Lower lobe of right lung (tissue), 2 donors: ENCODE measurements around the gene PTPA. TPM values are rescaled to one million over a fixed set of nuclear protein-coding genes. Genes with fewer than 3 reads are reported as not detected.

Source experiments
- ATAC-seq, 2 donors: fragments of 200-7000 bp; cut with Tn5 transposase; one replicate each; pipeline ENCODE4 v1.9.1; 2020 to 2022; ENCODE audit warnings: mild to moderate bottlenecking in 2 of 2, moderate library complexity in 2 of 2
- DNase-seq: peaks from one replicate; pipeline ENCODE4 v3.0.0-alpha.2; 2020
- H3K27ac ChIP-seq: fragments of 200-600 bp; one replicate; pipeline ENCODE4 v1.8.0; 2022
- H3K27me3 ChIP-seq: fragments of 200-600 bp; one replicate; pipeline ENCODE4 v1.8.0; 2022; ENCODE audit warnings: low read depth
- H3K36me3 ChIP-seq: fragments of 200-600 bp; one replicate; pipeline ENCODE4 v1.8.0; 2022; ENCODE audit warnings: mild to moderate bottlenecking
- H3K4me1 ChIP-seq: fragments of 200-600 bp; one replicate; pipeline ENCODE4 v1.8.0; 2022
- H3K4me3 ChIP-seq: fragments of 200-600 bp; one replicate; pipeline ENCODE4 v1.8.0; 2022; ENCODE audit warnings: mild to moderate bottlenecking
- H3K9me3 ChIP-seq: fragments of 200-600 bp; one replicate; pipeline ENCODE4 v1.8.0; 2022
- CTCF ChIP-seq: fragments of 200-600 bp; IDR thresholded peaks from one replicate; pipeline ENCODE4 v1.8.0; 2022; ENCODE audit warnings: antibody characterized with exemption, mild to moderate bottlenecking
- intact Hi-C: fragments of 100-400 bp; cut with DNase I; formaldehyde crosslinking; loops from one replicate; pipeline ENCODE4 v1.11.0; 2022
- long read RNA-seq: library from polyadenylated mRNA; unstranded; transcript quantifications from one replicate; pipeline ENCODE4 v2.0.0, GENCODE V29; 2021
- total RNA-seq: library from RNA; stranded (reverse); fragmentation: NEBNext Ultra II Directional; extraction: Animal tissue kit (Norgen Biotek cat#: 25700); gene quantifications from one replicate; pipeline ENCODE4 v1.2.1, GENCODE V29; 2021
- donor health status: DM: no; HTN: yes; CAD: no; lungs with severe emphysema.

The PTPA gene
- 100 TPM for total RNA-seq
- long read RNA-seq, transcript PTPA-210 (3 exons, 1,153 nt), result minor isoform, 16 of 130 reads
- long read RNA-seq, transcript PTPA-214 (3 exons, 988 nt), result minor isoform, 7 of 130 reads
- long read RNA-seq, transcript PTPA-207 (10 exons, 2,737 nt), result major isoform, 37 of 130 reads
- long read RNA-seq, partial matches to known transcripts, result 8 of 130 reads
- long read RNA-seq, other reads (novel, unspliced or antisense), result 50 of 130 reads

- no peak for TF ChIP-seq CTCF
- no peaks in the 10 kb centered on the region for H3K27me3 ChIP-seq
- peaks cover 39% of the 10 kb centered on the region for H3K4me1 ChIP-seq
- H3K36me3 ChIP-seq, result peaks cover 14% of the 10 kb centered on the region
- intact Hi-C loops, result no loop called here
- peak; percentile 98 for DNase-seq
- peak within 1 kb of the TSS; percentile 93 for H3K27ac ChIP-seq
- peak within 1 kb of the TSS; percentile 73 for H3K4me3 ChIP-seq
- no peaks in the 10 kb centered on the region for H3K9me3 ChIP-seq
- ATAC-seq, result peak; percentile 95
Measured at GRCh38 chr9:129110740-129111527, at the start of gene PTPA, which contains the start of gene CRAT. Gene PTPA, plus strand, starts transcription at chr9:129111415. Its CDS starts 186 bp downstream, at chr9:129111601. Gene CRAT, minus strand, starts transcription at chr9:129110793. Its CDS starts 284 bp downstream, at chr9:129110509.

DNA sequence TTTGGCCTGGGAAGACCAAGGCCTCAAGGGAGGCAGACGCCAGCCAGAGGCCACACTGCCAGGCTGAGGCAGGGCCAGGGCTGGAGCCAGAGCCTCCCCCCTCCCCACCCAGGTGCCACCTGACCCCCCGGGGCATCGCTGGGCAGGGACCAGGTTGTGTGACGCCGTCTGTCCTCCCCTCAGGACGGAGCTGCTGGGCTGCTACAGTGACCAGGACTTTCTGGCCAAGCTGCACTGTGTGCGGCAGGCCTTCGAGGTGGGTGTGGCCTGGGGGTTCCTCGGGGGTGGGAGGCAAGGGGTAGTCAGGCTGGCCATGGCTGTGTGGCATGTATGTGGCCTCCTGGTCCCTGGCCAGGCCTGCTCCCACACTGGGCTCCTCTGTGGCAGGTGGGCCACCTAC, 48.2 kb upstream of the PTPA start:
- no peaks in the 10 kb centered on the region for H3K4me1 ChIP-seq
- TF ChIP-seq CTCF, result no peak
- DNase-seq (no peak), ATAC-seq (peak in 1 of 2 donors; percentile 17)
- intact Hi-C loops, result no loop called here
- no peak overlapping the region for H3K4me3 ChIP-seq
- no peak overlapping the region for H3K27ac ChIP-seq
- H3K27me3 ChIP-seq, result no peaks in the 10 kb centered on the region
- H3K36me3 ChIP-seq, result peaks cover 79% of the 10 kb centered on the region
- H3K9me3 ChIP-seq, result no peaks in the 10 kb centered on the region

- intact Hi-C loops, result no loop called here
Measured at GRCh38 chr9:129064499-129064908, 46.7 kb upstream of the PTPA start.

DNA sequence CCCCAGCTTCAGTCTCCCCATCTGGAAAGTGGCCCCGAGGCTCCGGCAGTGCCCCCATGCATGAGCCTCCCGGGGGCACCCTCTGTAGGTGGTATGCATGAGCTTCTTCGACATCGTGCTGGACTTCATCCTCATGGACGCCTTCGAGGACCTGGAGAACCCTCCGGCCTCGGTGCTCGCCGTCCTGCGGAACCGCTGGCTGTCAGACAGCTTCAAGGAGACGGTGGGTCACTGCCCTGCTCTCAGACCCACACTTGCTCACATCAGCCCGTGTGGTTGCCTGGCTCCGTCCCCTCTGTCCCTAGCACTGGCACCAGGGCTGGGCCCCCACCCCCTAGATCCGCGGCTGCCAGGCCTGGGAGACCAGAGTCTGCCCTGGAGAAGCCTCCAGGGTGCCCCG, 43.1 kb upstream of the PTPA start:
- no peak for TF ChIP-seq CTCF
- no peak for DNase-seq
- Histone ChIP-seq H3K36me3 (peaks cover 66% of the 10 kb centered on the region), H3K4me3 (no peak overlapping the region), H3K9me3 (no peaks in the 10 kb centered on the region), H3K27ac (no peak overlapping the region), H3K4me1 (no peaks in the 10 kb centered on the region), H3K27me3 (no peaks in the 10 kb centered on the region)
- no peak for ATAC-seq
- intact Hi-C loops, result no loop called here

More at GRCh38 chr9:129064499-129064908, 46.7 kb upstream of the PTPA start:
- ATAC-seq, result no peak
- no peak for TF ChIP-seq CTCF
- no peak overlapping the region for H3K27ac ChIP-seq
- H3K27me3 ChIP-seq, result no peaks in the 10 kb centered on the region
- no peaks in the 10 kb centered on the region for H3K9me3 ChIP-seq
- no peak for DNase-seq
- H3K4me3 ChIP-seq, result no peak overlapping the region
- no peaks in the 10 kb centered on the region for H3K4me1 ChIP-seq
- H3K36me3 ChIP-seq, result peaks cover 85% of the 10 kb centered on the region

DNA sequence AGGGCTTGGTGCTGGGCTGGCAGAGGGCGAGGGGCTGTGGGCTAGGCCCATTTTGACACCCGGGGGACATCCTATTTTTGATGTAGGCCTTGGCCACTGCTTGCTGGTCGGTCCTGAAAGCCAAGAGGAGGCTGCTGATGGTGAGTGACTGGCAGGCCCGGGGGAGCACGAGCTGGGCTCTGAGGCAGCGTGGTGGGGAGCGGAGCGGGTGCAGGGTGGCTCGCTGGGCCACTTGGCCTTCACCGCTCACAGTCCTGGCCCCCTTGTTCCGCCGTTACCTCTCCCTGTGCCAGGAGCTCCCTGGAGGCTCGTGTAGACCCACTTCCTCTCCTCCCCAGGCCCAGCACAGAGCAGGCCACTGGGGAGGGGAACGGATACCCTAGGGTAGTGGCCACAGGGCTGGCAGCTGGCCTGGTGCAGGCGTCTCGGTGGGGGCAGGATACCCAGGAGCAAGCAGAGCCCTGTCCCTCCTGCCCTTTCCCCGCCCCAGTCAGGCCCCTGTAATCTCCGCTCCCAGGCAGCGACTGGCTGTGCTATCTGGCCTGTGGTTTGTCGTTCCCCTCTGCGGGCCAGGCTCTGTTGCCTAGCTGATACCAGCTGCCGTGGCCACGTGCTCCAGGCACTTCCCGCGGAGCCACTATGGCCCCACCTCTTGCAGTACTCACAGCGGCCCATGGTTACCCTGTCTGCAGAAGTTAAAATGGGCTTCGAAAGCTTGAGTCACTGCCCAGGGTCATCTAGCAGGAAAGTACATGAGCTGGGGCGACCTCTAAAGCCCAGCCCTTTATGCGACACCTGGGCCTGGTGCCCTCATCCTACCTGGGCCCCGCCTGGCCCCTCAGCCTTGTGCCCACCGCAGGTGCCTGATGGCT, 42.0 kb upstream of the PTPA start:
- Histone ChIP-seq H3K27me3 (no peaks in the 10 kb centered on the region), H3K4me3 (no peak overlapping the region), H3K4me1 (no peaks in the 10 kb centered on the region), H3K36me3 (peaks cover 56% of the 10 kb centered on the region), H3K9me3 (no peaks in the 10 kb centered on the region), H3K27ac (peak overlapping the region; percentile 54)
- DNase-seq, result peak; percentile 85
- intact Hi-C loops, result no loop called here
- ATAC-seq, result peak; percentile 80 to 90
- no peak for TF ChIP-seq CTCF
